Psoas muscle (tissue), 8 donors: ENCODE measurements around the gene TSSK6. TPM values are rescaled to one million over a fixed set of nuclear protein-coding genes. Genes with fewer than 3 reads are reported as not detected.

Source experiments
- ATAC-seq, 4 donors: fragments of 200-7000 bp; cut with Tn5 transposase; one replicate each; pipeline ENCODE4 v1.9.1; 2020; ENCODE audit warnings: moderate library complexity in 3 of 4, mild to moderate bottlenecking in 2 of 4
- DNase-seq, 2 donors: peaks; one replicate each; pipeline ENCODE4 v3.0.0-alpha.2; 2020
- H3K27ac ChIP-seq: fragments of 200-600 bp; one replicate; pipeline ENCODE4 v1.8.0; 2022
- H3K27me3 ChIP-seq, 3 donors: fragments of 200-600 bp in 1 of 3; one replicate each; pipeline versions ENCODE4 v1.6.1 to v1.8.0; 2013 to 2022; ENCODE audit warnings: low read length in 2 of 3, mild to moderate bottlenecking in 2 of 3, moderate library complexity in 1 of 3; ENCODE audit not compliant: insufficient read depth in 3 of 3
- H3K36me3 ChIP-seq, 2 donors: fragments of 200-600 bp in 1 of 2; one replicate each; pipeline versions ENCODE4 v1.6.1 to v1.8.0; 2013 to 2022; ENCODE audit warnings: low read depth in 1 of 2, mild to moderate bottlenecking in 1 of 2, moderate library complexity in 1 of 2; ENCODE audit not compliant: insufficient read depth in 1 of 2
- H3K4me1 ChIP-seq: fragments of 200-600 bp; one replicate; pipeline ENCODE4 v1.8.0; 2022
- H3K4me3 ChIP-seq: fragments of 200-600 bp; one replicate; pipeline ENCODE4 v1.8.0; 2022; ENCODE audit warnings: mild to moderate bottlenecking
- H3K9me3 ChIP-seq: fragments of 200-600 bp; one replicate; pipeline ENCODE4 v1.8.0; 2022
- WGBS, 3 donors: extraction: QIAGEN DNeasy Blood & Tissue Kit; methylation state at CpG; one replicate each; pipeline versions ENCODE4 v1.1.6 to v1.1.7; 2013; 5-methylcytosine and 5-hydroxymethylcytosine counted together
- intact Hi-C, 2 donors: fragments of 100-400 bp; cut with DNase I; formaldehyde crosslinking; loops; one replicate each; pipeline versions ENCODE4 v1.11.0 to v1.14.2; 2022
- polyA plus RNA-seq, 3 donors: library from polyadenylated mRNA; stranded (reverse); fragments of 200-250 nt; gene quantifications; one replicate each; pipeline ENCODE4 v1.2.3, GENCODE V29; 2013
- total RNA-seq, 4 donors: library from RNA; stranded (reverse); fragmentation: NEBNext Ultra II Directional in 2 of 4; extraction: Animal tissue kit (Norgen Biotek cat#: 25700) in 2 of 4; gene quantifications; one replicate each; pipeline versions ENCODE4 v1.2.1 to v1.2.4, GENCODE V29; 2021 to 2023
- TF ChIP-seq, protein P1 (sequence below): fragments of 200-600 bp; IDR thresholded peaks from one replicate; pipeline ENCODE4 v1.8.0; 2022; ENCODE audit warnings: antibody characterized with exemption
- donor health status: healthy with polysubstance abuse.
- donor health status: DM: no; HTN: no; CAD: no; lungs with moderate emphysema.
- donor health status: Bipolar disorder and iron deficiency.
- donor health status: healthy.
- donor health status: DM: yes; HTN: yes; CAD: no.
- donor health status: DM: no; HTN: no; CAD: no.
- donor health status: DM: no; HTN: no; CAD: no.
- donor health status: DM: yes; HTN: yes; CAD: no.

The TSSK6 gene
- total and polyA plus RNA-seq, 7 donors, result 0.37 to 3.2 (median 0.99) TPM; not detected in 1

DNA sequence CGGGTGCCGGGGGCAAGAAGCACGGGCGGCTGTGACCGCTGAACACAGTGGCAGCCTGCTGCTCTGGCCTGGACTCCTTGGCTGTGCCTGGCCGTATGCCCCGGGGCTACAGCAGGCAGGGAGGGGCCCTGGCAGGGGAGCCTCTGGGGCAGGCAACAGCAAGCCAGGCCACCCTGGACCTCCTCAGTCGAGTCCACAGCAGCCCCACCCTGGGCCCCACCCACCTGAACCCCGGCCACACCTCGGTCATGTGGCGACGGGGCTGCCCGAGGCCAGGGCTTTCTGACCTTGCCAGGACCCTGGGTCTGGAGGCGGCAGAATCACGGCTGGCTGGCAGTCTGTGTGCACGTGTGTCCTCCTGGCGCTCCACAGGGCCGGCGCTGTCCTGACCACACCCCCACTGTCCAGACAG lies 31.4 kb upstream of the TSSK6 start:
- TF ChIP-seq, protein P1, sequence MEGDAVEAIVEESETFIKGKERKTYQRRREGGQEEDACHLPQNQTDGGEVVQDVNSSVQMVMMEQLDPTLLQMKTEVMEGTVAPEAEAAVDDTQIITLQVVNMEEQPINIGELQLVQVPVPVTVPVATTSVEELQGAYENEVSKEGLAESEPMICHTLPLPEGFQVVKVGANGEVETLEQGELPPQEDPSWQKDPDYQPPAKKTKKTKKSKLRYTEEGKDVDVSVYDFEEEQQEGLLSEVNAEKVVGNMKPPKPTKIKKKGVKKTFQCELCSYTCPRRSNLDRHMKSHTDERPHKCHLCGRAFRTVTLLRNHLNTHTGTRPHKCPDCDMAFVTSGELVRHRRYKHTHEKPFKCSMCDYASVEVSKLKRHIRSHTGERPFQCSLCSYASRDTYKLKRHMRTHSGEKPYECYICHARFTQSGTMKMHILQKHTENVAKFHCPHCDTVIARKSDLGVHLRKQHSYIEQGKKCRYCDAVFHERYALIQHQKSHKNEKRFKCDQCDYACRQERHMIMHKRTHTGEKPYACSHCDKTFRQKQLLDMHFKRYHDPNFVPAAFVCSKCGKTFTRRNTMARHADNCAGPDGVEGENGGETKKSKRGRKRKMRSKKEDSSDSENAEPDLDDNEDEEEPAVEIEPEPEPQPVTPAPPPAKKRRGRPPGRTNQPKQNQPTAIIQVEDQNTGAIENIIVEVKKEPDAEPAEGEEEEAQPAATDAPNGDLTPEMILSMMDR, result no peak
- intact Hi-C loops, result no loop called here

GRCh38 chr19:19545707-19546106 lies 30.4 kb upstream of the TSSK6 start:
- 91 to 94% (median 94%) methylated on average over 20 to 23 of the region's 23 CpGs for WGBS, 3 donors
- Histone ChIP-seq H3K4me1 (peaks cover 2% of the 10 kb centered on the region), H3K27me3 (peaks cover 0 to 73% (median 29%) of the 10 kb centered on the region in 3 donors), H3K36me3 (no peaks in the 10 kb centered on the region), H3K9me3 (no peaks in the 10 kb centered on the region), H3K27ac (no peak overlapping the region), H3K4me3 (no peak overlapping the region)
- TF ChIP-seq, protein P1, result no peak
- DNase-seq (no peak), ATAC-seq (no peak)
- intact Hi-C loops, result no loop called here

More for the DNA sequence above, 31.4 kb upstream of the TSSK6 start:
- ATAC-seq, result peak in 1 of 4 donors; percentile 4
- no peaks in the 10 kb centered on the region for H3K9me3 ChIP-seq
- WGBS, 3 donors, result 29 to 47% (median 34%) methylated on average over 15 to 19 of the region's 19 CpGs
- no peak for DNase-seq
- no peak overlapping the region for H3K4me3 ChIP-seq
- no peak overlapping the region for H3K27ac ChIP-seq
- peaks cover 0 to 66% (median 22%) of the 10 kb centered on the region in 3 donors for H3K27me3 ChIP-seq
- H3K36me3 ChIP-seq, result no peaks in the 10 kb centered on the region
- no peaks in the 10 kb centered on the region for H3K4me1 ChIP-seq

GRCh38 chr19:19544954-19545591 lies 29.7 kb upstream of the TSSK6 start:
- Histone ChIP-seq H3K4me1 (peaks cover 2% of the 10 kb centered on the region), H3K27me3 (peaks cover 0 to 73% (median 33%) of the 10 kb centered on the region in 3 donors), H3K36me3 (no peaks in the 10 kb centered on the region), H3K4me3 (no peak overlapping the region), H3K27ac (no peak overlapping the region), H3K9me3 (no peaks in the 10 kb centered on the region)
- ATAC-seq (no peak), DNase-seq (no peak)
- 90 to 95% (median 91%) methylated on average over 43 to 53 of the region's 53 CpGs for WGBS, 3 donors
- TF ChIP-seq, protein P1, result no peak
- intact Hi-C loops, result no loop called here

DNA sequence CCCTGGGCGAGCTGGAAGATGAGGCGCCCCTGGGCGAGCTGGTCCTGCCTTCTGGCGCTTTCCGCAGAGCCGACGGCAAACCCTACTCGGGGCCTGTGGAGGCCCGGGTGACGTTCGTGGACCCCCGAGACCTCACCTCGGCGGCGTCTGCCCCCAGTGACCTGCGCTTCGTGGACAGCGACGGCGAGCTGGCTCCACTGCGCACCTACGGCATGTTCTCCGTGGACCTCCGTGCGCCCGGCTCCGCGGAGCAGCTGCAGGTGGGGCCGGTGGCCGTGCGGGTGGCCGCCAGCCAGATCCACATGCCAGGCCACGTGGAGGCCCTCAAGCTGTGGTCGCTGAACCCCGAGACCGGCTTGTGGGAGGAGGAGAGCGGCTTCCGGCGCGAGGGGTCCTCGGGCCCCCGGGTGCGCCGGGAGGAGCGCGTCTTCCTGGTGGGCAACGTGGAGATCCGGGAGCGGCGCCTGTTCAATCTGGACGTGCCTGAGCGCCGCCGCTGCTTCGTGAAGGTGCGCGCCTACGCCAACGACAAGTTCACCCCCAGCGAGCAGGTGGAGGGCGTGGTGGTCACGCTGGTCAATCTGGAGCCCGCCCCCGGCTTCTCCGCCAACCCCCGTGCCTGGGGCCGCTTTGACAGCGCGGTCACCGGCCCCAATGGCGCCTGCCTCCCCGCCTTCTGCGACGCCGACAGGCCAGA lies 29.1 kb upstream of the TSSK6 start:
- no peak for DNase-seq
- no peak overlapping the region for H3K27ac ChIP-seq
- intact Hi-C loops, result no loop called here
- TF ChIP-seq, protein P1, result no peak
- H3K4me3 ChIP-seq, result no peak overlapping the region
- 84 to 94% (median 90%) methylated on average over 65 to 75 of the region's 75 CpGs for WGBS, 3 donors
- no peak for ATAC-seq
- no peaks in the 10 kb centered on the region for H3K9me3 ChIP-seq
- no peaks in the 10 kb centered on the region for H3K36me3 ChIP-seq
- H3K27me3 ChIP-seq, result peaks cover 0 to 73% (median 33%) of the 10 kb centered on the region in 3 donors
- H3K4me1 ChIP-seq, result peaks cover 2% of the 10 kb centered on the region
